GM19099 (cell line): ENCODE data around the gene OR5W2.
"Not testable (repeated sequence)": the region's sequence is repeated elsewhere in the genome, so short reads cannot be mapped to it uniquely, and the experiment has no call there.

Source experiments
- POLR2A ChIP-seq: IDR thresholded peaks from 3 replicates; pipeline ENCODE4 v1.6.1; 2011; ENCODE audit warnings: low read depth; ENCODE audit not compliant: insufficient read length; ENCODE audit errors: extremely low read depth

Gene OR5W2

GRCh38 chr11:55914482-55914881, at the start of gene OR5W2:
OR5W2 (minus strand) TSS chr11:55914582; CDS start chr11:55914582, 0 bp downstream.
- TF ChIP-seq POLR2A = no peak

- no peak for TF ChIP-seq POLR2A
Observed at GRCh38 chr11:55956521-55956920, 42.1 kb upstream of the OR5W2 start.

GRCh38 chr11:55949330-55949729, 34.9 kb upstream of the OR5W2 start:
- no peak for TF ChIP-seq POLR2A

DNA sequence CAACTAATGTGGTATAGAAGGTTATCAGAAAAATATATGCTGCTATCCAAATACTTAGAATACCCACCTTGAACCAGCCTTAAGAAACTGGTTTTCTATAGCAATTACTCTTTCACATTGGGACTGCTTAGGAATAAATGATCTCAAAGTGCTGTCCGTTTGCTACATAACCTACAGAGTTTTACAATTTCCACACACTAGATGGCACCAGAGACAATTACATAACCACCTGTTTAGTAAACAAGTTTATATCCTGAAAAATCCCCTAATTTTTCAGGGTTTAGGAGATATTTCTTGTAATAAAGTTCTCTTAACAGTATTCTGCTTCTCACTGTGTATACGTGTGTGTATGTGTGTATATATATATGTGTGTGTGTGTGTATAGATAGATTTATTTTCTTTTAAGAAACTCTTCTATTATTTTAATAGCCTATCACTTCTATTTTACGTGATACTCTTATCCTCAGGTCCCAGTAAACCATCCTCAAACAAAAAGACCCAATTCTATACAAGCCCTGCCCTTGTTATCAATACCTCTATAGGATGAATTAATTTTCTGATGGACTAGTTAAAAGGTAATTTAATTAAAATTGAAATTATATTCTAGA, 28.5 kb upstream of the OR5W2 start:
- no peak for TF ChIP-seq POLR2A

GRCh38 chr11:55936300-55936699, 21.9 kb upstream of the OR5W2 start, which contains the start of gene OR5I1:
OR5I1 (minus strand) TSS chr11:55936400; CDS start chr11:55936400, 0 bp downstream.
- no peak for TF ChIP-seq POLR2A

GRCh38 chr11:55920537-55920936, 6.2 kb upstream of the OR5W2 start:
- TF ChIP-seq POLR2A = no peak

DNA sequence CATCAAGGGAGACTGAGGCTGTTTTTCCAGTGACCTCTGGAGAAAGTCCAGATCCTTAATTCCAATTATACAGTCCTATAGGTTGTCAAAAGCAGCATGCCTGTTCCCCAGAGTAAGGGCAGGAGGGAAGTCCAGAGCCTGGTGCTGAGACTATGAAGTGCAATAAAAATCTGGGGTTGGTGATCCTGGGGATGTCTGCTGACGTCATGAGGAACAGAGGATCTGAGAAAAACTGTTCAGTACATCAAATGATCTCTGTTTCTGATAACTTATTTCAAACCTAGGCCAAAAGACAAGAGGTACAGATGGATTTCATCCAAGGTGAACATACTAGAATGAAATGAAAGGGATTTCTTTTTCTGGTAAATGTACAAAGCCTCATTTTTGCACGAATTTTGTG, 12.1 kb downstream of the OR5W2 start:
- TF ChIP-seq POLR2A = no peak

- no peak for TF ChIP-seq POLR2A
Observed at GRCh38 chr11:55895216-55895615, 19.2 kb downstream of the OR5W2 start.

DNA sequence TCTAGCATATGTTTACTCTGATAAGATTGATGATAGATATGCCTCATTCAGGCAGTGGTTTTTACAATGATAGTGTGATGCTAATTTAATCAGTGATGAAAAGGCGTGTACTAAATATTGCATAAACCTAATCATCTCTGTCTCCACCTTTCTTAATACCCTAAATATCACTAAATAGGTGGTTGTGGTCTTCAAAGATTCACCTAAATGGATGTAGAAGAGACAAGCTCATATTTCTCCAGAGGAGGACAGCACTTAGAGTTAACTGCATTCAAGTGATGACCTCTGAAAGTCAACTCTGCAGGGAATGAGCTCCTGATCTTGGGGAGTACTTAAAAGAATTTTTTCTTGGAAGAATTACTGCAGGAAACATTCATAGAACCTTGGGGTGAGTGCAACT, 31.4 kb downstream of the OR5W2 start, which contains the start of gene TRIM51:
TSS of gene TRIM51 (plus strand) at position 301 of the 400 bp plus-strand sequence. CDS start 2,132 bp downstream, outside the sequence.
- TF ChIP-seq POLR2A = not testable (repeated sequence)
